GM19468 (cell line): Measurements from ENCODE around the gene SRRD.
"Not testable (repeated sequence)": the region's sequence is repeated elsewhere in the genome, so short reads cannot be mapped to it uniquely, and the experiment has no call there.

Experiments
- ATAC-seq: cut with Tn5 transposase; IDR thresholded peaks from one replicate; pipeline ENCODE4 v1.9.1; 2021; ENCODE audit warnings: mild to moderate bottlenecking, moderate library complexity, moderate number of reproducible peaks; ENCODE audit not compliant: unreplicated experiment; ENCODE audit errors: extremely low read depth

SRRD gene, protein sequence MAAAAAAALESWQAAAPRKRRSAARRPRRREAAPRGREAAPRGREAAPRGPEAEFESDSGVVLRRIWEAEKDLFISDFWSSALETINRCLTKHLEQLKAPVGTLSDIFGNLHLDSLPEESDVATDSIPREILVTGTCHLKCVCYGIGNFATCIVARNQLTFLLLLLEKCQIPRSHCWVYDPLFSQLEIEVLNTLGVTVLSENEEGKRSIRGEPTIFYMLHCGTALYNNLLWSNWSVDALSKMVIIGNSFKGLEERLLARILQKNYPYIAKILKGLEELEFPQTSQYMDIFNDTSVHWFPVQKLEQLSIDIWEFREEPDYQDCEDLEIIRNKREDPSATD

GRCh38 chr22:26483439-26484359 lies at the start of gene SRRD, which contains the start of gene HPS4:
TSS of gene SRRD (plus strand) at chr22:26483877. CDS start at chr22:26483891, 14 bp downstream.
TSS of gene HPS4 (minus strand) at chr22:26483783. CDS start at chr22:26481762, 2,021 bp downstream.
- peak; percentile 50 for ATAC-seq

DNA sequence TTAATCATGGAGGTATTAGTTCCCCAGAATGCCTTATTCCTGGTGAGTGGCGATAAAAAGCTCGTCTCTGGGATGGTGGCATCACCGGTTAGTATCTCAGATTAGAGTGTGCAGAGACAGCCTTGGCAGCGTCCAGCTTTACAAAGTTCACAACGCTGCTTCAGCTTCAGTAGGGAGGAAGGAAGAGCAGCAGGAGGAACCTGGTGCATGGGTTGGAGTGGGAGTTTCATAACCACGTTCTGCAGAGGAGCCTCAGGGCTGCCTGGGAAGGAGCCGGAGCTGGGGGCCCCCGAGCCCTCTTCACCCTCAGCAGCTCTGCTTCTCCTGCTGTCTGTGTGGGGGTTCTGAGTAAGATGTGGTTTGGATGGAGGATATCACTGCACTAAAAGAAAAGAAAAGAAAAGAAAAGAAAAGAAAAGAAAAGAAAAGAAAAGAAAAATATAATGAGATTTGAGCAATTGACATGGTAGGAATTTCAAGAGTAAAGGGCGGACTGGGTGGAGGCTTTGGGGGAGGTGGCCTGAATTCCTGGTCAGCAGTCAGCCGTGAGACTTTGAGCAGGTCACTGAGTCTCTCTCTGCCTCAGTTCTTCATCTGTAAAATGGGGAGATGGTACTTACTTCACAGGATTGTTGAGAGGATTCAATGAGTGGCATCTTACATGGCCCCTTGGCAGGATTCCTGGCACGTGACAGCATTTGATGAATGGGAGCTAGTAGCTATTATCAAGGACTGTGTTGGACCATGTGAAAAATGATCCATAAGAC lies 48.2 kb upstream of the SRRD start:
- no peak for ATAC-seq

- ATAC-seq = no peak
Observed at GRCh38 chr22:26436903-26437515, 46.7 kb upstream of the SRRD start.

DNA sequence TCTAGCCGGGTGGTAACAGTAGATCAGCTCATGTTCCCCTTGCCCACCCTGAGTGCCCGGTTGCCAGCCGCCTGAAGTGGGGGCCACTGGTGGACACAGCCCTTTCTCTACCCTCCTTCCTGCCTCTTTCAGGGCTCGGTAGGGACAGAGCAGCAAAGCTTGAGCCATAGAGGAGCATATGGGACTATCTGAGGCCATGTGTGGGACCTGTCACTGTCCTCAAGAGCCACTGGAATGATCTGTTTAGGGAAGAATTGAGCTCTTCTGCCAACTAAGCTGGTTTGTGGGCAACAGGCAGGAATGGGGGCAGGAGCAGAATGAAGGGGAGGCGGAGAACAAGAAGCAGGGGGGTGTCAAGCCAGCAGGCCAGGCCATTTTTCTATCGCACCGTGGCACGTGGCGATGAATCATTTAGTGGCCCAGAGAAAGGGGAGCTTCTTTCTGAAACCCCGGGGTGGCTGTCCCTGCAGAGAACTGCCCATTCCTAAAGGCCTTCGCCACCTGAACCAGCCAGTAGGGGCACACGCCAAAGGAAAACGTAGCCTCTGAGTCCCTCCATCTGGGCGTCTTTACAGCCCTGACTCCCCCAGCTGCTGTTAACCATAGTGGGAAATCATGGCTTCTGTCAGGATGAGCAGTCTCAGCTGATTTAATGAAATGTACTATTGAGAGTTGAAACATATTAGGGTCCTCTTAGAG lies 45.8 kb upstream of the SRRD start:
- no peak for ATAC-seq

- ATAC-seq = not testable (repeated sequence)
Observed at GRCh38 chr22:26438776-26439175, 44.9 kb upstream of the SRRD start.

DNA sequence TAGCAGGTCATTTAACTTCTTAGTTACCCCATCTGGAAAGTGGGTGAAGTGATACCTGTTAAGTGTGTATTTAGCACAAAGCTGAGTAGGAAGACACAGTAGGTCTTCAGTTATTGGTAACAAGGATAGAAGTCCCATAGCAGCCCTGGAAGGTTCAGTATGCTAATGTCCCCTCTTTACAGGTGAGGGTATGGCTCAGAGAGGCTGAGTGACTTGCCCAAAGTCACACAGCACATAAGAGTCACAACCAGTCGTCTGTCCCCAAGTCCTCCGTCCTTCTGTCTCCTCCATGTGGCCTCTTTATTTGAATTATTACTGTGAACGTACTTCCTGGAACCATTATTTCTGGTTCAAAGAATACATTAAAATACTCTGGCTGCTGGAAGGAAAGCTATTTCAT lies 44.1 kb upstream of the SRRD start:
- ATAC-seq = no peak

GRCh38 chr22:26442086-26442756 lies 41.5 kb upstream of the SRRD start:
- no peak for ATAC-seq

DNA sequence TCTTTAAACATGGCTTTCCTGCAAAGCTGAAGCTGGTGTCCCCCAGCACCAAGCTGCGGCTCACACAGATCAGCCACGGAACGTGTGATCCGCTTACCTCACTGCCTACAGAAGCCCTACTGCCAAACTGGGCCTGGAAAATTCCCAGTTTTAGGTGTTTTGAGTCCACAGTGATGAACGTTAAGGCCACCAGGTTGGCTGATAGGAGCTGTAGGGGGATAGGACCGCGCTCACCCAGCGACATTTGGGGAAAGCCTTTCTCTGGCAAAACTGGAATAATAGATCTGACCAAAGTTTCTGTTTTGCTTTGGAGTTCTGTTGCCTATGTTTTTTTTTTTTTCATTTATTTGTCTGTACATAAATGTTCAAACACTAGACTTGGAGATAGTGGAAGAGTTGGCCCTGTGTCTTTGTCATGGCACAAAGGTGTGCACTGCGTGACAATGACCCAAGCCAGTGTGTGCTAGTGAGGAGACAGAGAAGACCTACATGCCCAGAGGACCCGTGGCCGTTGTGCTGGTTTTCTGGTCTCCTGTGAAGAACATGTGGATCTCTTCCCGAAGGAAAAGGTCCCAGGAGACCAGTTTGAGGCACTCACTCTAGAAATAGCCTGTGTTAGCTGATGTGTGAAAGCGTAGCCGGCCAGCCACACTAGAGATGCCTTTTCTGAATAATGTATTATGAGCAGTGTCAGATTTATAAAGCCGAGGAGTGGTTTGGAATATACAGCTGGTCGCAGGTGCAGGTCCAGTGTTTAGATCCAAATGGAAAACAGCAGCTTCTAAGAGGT lies 39.6 kb upstream of the SRRD start:
- ATAC-seq = no peak

GRCh38 chr22:26444777-26445176 lies 38.9 kb upstream of the SRRD start:
- no peak for ATAC-seq

- no peak for ATAC-seq
Observed at GRCh38 chr22:26445577-26446275, 38.0 kb upstream of the SRRD start.

DNA sequence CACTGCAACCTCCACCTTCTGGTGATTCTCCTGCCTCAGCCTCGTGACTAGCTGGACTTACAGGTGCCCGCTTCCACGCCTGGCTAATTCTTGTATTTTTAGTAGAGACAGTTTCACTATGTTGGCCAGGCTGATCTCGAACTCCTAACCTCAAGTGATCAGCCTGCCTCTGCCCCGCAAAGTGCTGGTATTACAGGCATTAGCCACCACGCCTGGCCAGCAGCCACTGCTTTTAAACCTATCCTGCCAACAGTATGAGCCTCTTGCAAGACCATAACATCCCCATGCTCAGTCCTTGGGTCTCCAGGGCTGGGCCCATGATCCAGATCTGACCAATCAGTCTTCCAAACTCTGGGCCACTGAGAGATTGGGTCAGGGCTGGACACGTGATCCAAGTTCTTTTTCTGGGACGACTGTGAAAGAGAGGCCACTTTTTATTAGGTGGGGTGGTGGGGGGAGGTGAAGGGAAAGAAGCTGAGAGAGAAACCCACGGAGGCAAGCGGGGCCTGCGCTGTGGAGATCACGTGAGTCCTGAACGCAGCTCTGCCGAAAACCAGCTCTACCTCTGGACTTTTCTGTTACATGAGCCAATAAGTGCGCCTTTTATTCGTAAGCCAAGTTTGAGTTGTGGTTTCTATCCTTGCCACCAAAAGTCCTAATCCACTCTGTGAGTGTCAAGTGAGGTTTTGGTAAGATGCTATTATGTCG lies 36.7 kb upstream of the SRRD start:
- ATAC-seq = no peak

- no peak for ATAC-seq
Observed at GRCh38 chr22:26447584-26448329, 35.9 kb upstream of the SRRD start.

DNA sequence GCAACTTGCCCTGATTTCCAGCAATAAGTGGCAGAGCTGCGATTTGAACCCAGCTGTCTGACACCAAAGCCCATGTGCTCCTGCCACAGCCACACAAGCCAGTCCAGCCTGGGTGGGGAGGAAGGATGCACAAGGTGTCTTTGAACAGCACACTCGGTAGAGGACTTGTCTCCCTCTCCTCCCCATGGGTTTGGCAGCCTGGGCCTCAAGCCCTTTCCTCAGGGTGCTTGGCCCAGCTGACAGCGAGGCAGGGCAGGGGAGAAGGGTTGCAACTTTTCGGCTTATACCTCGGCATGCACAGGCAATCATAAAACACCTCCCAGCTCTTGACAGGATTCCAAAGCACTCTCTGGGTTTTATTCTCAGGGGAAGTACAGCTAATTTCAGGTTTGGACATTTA lies 35.3 kb upstream of the SRRD start:
- no peak for ATAC-seq

DNA sequence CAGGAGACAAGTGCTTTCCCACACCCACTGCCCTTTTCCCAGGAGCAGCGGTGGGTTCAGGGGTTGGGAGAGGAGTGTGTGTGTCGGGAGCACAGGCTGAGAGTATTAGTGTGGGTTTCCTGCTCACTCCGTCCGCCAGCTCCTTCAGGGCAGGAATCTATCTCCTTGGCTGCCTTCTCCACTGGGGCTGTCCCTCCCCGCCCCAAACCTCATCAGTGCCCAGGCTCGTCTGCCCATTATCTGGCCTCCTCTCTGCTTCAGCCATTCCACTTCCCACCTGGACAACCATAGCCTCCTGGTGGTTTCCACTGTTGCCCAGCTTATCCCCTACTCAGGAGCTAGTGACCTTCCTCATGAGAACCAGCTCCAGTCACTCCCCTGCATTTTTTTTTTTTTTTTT lies 34.7 kb upstream of the SRRD start:
- no peak for ATAC-seq

GRCh38 chr22:26450453-26451185 lies 33.1 kb upstream of the SRRD start:
- no peak for ATAC-seq
